Stomach (tissue), 4 donors: ENCODE measurements around the gene ATAD3B.

Experiments used
- CTCF ChIP-seq, 7 experiments: fragments of 450-650 bp in 4 of 7; fragments of 200-600 bp in 3 of 7; sonication (generic) in 3 of 7; IDR thresholded peaks; one replicate each; pipeline ENCODE4 v1.5.1; 2016 to 2019; ENCODE audit warnings: antibody characterized with exemption in 7 of 7, control low read depth in 2 of 7, mild to moderate bottlenecking in 1 of 7
- POLR2A ChIP-seq, 4 donors: fragments of 450-650 bp; IDR thresholded peaks; one replicate each; pipeline ENCODE4 v1.6.1; 2016; ENCODE audit warnings: antibody characterized with exemption in 4 of 4, control low read depth in 2 of 4, mild to moderate bottlenecking in 1 of 4, moderate library complexity in 1 of 4
- POLR2AphosphoS5 ChIP-seq, 3 donors: sonication (generic); formaldehyde crosslinking; IDR thresholded peaks; one replicate each; pipeline ENCODE4 v1.6.1; 2016; ENCODE audit warnings: antibody characterized with exemption in 3 of 3

GRCh38 chr1:1426496-1427105 lies 45.0 kb upstream of the ATAD3B start:
- no peak for TF ChIP-seq POLR2AphosphoS5 (IDR thresholded peaks at IDR 0.05)
- no peak for TF ChIP-seq CTCF (IDR thresholded peaks at IDR 0.05)
- TF ChIP-seq POLR2A (IDR thresholded peaks at IDR 0.05): no peak
